HG03196 (cell line): Measurements from ENCODE around the gene MBNL2.

Source experiments
- ATAC-seq: cut with Tn5 transposase; IDR thresholded peaks from one replicate; pipeline ENCODE4 v1.9.1; 2021; ENCODE audit not compliant: unreplicated experiment

Gene MBNL2

DNA sequence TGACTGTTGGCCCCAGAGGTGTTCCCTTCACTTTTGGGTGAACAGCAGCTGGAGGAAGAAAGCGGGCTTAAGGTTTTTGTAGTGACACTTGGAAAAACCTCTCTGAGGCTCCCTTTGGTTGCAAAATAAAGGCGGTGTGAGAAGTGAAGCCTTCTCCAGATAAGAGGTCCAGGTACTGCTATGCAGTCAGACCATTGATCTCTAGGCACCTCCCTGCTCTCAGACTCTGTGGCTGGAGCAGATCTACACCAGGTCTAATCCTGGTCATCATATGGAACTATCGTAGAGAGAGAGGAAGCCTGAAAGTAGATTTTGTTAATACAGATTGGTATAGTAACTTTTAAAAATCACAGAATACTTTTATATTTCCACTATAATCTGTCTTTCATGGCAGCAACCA lies 47.5 kb downstream of the MBNL2 start:
- no peak for ATAC-seq

DNA sequence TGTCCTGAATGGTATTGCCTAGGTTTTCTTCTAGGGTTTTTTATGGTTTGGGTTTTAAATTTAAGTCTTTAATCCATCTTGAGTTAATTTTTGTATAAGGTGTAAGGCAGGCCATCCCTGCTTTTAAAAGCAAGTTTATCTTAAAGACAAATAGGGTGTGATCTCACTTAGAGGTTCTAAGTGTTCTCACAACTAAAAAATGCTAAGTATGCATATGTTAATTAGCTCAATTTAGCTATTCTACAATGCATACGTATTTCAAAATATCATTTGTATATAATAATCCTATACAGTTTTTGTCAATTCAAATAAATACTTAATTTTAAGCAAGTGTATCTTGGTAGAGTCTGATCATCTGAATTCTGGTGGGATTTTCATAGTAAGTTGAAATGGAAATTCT lies 50.4 kb downstream of the MBNL2 start:
- ATAC-seq: no peak

DNA sequence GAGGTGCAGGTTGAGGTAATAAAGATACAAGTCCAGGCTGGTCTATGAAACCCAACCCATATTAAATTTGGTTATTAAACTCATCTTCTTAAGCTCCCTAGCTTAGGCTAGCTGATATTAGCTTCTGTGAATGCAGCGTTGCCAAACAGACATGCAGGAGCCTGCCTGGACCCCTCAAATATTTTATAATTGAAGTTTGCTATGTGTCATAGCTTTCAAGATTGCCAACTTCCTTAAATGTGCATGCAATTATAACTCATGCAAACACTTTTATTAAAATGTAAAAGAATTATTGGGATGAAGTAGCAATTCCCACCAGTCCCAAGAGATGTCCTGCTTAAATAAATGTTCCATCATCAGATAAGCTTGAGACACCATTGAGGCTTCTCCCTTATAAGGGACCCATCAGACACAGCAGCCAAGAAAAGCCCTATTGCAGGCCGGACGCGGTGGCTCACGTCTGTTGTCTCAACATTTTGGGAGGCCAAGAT lies 51.3 kb downstream of the MBNL2 start:
- no peak for ATAC-seq

DNA sequence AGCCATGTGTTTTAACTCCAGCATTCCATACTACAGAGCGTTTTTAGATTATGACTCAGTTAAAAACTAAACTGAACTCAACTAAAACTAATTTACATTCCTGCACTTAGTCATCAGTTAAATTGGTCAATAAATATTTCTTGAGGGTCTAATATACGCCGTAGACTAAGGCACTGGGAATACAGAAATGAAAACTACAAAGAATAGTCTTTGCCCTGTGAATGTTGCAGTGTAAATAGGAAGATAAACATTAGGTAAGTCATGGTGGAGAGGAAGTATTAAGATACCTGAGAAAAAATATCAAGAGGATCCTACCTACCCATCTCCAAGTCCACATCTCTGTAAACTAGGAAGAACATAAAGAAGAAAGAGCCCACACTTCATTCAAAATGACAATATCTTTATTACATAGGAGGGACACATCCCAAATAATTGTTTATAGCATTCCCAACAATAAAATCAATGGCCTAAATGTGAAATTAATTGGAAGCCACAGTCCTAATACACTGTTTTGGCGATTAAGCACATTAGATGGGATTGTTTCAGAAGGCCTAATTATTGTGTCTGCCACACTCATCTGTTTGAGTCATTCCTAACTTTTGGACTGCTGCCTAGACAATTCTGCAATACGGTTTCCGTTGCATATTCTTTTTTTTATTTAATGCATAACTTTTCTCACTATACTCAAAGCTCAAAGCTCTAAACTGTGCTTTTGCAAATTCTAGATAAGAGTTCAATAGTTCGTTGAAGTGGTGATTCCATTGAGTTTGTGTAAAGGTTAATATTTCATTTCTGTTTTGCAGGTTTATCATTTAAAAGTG lies 52.9 kb downstream of the MBNL2 start:
- ATAC-seq: peak; percentile 53

DNA sequence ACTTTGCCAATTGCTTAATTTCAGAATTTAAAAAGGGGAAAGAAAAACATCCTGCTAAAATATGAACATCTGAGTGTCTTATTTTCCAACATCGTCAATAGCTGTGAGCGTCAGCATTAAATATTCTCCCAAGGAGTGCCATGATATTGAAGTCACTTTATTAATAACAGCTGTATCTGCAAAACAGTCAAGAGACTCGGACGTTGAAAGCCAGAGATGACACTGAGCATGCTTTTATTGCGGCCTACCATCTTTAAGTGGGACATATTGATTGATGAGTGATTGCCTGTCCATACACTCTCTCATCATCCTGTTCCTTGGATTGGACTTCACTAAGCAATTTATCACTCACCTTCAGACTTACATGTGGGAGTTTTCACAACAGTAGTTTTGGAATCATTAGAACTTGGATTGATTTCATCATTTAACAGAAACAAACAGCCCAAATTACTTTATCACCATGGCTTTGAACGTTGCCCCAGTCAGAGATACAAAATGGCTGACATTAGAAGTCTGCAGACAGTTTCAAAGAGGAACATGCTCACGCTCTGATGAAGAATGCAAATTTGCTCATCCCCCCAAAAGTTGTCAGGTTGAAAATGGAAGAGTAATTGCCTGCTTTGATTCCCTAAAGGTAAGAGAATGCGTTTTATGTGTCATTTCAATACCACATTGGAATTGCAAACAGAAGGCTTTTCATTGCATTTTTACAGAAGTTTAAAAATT lies 53.8 kb downstream of the MBNL2 start:
- ATAC-seq: no peak

DNA sequence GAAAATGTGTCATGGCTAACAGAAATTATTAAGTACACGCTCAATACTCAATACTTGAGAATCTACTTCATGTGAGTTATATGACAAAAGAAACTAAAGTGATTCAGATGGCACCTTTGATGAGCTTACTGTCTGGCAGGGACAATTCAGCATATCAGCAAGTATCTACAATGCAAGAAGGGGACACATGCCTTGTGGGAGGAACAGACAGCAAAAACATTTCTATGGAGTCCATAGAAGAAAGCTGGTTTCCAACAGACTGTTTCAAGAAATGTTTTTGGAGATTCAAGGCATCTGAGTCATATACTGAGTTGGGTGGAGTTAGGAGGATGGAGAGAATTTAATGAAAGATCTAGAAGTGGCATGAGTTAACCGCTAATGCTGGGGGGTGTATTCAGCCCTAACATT lies 54.7 kb downstream of the MBNL2 start:
- no peak for ATAC-seq

DNA sequence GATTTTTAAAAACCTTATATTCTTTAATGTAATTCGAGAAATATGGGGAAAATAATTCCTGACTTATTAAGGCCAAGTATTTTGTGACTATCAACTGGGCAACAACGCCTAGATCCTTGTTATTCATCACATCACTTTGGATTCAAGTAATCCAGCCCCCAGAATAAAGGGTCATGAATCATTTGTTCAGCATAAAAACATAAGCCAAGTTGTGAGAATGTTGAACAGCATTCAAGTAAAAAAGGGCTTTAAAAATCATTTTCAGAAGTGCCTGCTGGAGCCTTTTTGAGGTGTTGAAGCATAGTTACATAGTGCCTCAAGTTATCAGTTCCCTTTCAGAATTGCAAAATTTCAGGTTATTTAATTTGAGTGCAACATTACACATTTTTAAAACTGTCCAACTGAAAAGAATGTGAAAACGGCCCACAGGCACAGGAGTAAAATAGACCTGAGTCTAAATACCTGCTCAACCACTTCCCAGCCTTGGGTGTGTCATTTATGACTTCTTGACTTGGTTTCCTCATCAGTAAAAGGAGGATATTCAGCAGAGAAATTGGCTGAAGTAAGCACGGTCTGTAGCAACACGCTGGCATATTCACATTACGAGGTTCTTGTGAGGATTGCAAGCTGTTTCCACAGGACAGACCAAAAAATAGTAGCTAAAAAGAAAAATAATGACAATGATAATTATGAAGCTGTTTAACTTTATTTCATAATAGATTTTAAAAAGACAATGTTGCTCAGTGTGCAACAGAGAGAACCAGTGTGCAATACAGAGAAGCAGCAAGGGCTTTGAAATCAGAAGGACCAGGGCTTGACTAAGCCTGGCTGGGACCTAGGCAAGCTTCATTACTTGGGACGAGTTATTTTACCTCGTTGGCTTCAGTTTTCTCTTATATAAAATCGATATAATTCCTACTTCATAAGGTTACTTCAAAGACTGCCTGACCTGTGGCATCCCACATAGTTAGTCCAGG lies 56.6 kb downstream of the MBNL2 start:
- ATAC-seq: no peak

DNA sequence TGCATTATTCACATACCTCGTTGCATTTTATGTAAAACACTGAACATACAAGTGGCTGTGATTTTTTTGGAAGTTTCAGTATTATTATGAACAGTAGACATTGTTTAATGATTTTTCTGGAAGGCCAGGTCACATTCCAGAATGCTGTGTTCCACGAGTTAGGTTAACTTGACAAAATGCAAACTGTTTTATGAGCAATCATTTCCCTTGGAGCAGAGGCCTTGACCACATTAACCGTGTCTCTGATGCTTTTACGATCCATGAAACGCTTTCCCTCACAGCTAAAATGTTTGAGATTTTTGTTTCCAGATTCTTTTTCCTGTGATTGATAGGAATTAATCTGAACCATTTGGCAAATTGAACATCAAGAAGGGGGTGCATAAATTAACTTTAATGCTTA lies 57.8 kb downstream of the MBNL2 start:
- ATAC-seq: no peak

DNA sequence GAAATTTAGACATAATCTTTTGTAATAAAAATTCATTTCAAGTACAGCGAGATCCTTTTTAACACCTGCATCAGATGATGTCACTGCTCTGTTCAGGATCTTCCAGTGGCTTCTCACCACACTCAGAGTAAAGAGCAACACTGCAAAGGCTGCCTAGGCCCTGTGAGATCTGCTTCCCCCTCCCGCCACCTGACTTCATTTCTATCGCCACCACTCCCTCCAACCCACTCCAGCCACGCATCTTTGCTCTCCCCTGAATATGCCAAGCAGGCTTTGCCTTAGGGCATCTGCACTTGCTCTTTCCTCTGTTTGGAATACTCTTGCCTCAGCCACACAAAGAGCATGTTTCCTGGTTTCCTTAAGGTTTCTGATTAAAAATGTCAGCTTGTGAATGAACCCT lies 58.3 kb downstream of the MBNL2 start:
- no peak for ATAC-seq

DNA sequence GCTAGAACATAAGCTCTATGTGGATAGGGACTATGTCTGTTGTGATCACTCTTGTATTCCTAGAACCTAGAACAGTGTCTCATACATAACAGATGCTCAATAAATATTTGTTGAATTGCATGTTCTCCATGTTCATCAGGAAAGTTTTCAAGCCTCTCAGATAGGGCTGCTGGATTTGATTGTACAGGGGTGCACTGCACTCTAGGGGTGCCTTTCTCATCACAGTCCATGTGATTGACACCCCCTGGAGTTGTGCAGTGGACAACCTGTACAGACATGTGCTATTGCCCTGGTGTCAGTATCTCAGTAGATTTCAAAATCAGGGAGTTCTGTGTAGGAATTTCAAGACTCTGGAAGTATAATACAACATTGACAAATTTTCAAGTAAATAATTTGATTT lies 58.9 kb downstream of the MBNL2 start:
- ATAC-seq: no peak

DNA sequence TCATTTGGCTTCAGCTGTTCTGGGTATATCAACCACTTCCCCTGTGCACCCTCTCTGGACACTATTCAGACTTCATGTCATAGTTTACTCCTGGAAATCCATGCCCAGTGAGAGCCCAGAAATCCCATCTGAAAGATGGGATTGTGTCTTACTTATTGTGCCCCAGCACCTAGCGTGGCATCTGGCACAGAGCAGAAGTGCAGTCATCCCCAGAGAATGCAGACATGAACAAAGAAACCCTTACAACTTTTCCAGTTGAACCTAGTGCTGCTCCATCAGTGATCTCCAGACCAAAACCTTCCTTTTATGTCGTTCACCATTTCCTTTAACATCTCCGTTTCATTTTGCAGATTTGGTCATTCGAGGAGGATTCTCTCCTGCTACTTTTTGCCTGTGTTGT lies 60.6 kb downstream of the MBNL2 start:
- no peak for ATAC-seq

DNA sequence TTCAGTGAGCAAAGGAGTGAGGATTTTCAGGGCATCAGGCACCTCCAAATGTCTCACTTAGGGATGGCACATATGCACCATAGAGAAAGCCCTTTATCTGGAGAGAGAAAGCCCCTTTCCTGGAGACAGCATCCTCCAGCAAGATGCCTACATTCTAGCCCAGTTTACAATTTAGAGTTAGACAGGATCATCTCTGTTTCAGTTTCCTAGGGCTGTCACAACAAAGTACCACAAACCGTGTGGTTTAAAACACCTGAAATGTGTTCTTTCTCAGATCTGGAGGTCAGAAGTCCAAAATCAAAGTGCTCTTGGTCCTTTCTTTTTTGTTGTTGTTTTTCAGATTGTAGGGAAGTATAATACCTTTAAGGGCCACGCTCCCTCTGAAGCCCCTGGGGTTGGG lies 61.8 kb downstream of the MBNL2 start:
- no peak for ATAC-seq

DNA sequence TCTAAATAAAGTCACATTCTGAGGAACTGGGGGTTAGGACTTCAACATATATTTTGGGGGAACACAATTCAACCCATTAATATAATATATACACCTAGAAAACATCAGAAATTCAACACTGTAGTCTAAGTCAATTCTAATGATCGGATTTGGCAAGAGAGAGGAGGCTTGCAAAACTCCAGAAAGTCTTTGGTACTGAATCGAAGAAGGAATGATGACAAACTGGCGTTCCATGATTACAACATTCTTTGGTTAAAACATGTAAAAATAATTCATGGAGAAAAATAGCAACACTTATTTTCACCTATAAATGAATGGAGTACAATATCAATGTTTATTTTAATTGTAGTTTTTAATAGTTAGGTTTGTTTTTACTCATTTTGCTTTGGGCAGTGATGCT lies 62.4 kb downstream of the MBNL2 start:
- ATAC-seq: no peak

DNA sequence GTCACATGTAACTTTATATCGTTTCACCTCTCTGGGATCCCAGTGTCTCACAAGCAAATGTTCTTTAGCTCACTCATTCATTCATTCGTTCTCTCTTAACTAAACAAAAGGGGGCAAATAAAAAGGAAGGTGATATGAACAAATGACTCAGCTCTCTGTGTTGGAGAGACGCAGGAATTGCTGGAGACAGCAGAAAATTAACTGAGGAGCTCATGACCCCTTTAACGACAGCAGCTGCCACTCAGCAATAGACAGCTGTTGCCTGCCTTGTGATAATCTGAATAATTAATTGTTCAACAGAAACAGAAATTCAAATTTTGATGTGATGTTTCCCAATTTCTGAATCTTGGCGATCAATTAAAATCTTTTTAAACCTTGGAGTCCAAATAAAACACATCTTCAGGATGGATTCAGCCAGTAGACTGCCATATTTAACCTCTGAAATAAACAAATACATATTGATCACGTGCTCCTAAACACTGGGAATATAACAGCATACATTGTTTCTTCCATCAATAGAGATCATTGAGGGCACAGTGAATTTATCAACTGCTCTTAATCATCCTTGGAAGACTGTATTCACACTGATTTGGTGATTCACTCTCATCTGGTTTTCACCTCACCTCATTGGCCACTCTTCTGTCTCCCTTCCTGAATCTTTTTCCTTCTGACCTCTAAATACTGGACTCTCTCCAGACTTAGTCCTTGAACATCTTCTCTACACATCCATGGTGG lies 63.3 kb downstream of the MBNL2 start:
- no peak for ATAC-seq

DNA sequence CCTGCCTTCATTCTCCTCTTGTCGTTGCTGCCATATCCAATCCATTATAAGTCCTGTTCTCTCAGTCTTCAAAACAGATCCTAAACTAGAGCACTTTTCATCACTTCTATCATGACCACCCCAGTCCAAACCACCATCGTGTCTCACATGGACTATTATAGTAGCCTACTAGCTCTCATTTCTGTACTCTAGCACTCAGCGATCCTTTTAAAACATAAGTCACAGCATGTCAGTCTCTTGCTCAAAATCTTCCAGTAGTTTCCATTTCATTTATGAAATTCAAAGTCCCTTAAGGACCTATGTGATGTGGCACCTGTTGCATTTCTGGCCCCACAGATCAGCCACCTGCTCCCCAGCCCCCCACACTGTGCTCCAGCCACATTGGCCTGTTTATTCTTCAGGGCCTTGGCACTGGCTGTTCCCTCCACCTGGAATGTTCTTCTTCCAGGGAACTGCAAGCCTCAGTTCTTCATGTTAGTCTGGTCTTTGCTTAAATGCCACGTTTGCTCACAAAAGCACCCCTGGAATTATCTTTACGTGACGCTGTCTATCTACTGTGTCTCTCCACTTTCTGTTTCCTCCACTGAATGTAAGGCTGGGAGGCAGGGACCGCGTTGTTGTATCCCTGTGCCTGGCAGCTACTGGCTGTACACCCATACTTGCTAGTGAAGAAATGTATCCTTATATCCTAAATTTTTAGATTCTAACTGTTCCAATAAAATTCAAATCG lies 64.3 kb downstream of the MBNL2 start:
- no peak for ATAC-seq

DNA sequence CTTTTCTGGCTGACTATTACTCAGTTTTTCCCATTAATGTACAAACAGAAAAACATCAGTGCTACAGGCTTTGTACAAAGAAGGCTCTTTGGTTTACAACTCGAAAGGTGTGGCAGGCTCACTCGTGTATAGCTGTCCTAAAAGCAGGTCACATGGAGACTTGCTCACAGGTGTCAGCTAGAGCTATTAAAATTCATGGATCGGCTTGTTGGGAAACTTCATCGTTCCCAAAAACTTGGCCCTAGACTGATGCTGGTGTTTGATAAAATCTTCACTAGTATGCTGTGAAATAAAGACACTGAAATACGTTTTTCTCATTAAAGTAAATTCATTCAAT lies 64.9 kb downstream of the MBNL2 start:
- no peak for ATAC-seq

DNA sequence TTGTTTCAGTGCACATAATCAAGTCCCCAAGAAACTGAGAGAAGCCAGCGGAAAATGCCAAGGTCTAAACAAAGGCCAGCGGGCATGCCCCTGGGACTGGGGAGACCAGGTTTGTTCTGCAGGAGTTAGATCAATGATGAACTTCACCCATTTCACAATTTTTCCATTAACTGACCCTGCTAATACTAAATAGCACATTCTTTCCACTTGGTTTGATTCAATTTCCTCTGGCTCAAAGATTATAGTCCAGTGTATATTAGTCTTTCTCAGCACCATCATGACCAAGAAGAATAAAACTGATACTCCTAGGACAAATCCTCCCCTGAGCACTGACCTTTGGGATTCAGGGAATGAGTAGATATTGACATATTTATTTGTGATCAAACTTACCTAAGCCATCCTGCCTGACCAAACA lies 66.4 kb downstream of the MBNL2 start:
- no peak for ATAC-seq

DNA sequence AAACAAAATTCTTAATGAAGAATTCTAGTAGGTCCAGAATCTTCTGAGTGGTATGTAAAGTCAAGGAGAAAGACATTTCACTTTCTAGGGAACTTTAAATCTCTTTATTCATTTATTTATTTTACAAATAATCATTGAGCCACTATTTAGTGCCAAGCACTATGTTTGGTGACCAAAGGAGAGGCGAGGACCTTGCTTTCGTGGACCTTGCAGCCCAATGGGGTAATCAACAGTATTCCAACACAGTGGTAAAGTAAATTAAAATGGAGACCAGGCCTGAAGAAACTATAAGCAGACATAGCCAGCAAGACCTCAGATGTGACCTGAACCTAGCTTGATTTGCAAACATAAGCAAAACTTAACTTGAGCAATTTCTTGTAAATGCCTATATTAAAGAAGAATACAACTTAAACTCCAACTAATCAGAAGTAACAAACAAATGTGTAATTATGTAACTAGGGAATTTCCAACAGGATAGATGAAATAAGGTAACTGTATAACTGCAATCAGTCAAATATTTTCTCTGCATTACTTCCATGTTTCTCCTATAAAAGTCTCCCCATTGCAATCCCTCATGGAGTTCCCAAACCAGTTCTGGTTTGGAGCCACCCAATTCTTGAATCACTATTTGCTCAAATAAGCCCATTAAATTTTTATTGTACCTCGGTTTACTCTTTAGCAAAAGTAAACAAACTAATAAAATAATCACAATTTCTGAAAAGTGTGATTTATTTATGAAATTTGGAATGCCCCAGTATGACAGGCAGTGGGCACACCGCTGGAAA lies 67.6 kb downstream of the MBNL2 start:
- no peak for ATAC-seq
